Endodermal cell (in vitro differentiated cells): Measurements from ENCODE around the gene IFIH1. TPM values are rescaled to one million over a fixed set of nuclear protein-coding genes. Genes with fewer than 3 reads are reported as not detected.

Source experiments
- DNase-seq: peaks from one replicate; pipeline ENCODE4 v3.0.0-alpha.2; 2017
- H3K27ac ChIP-seq: 2 replicates; pipeline ENCODE4 v1.5.1; 2013; ENCODE audit warnings: mild to moderate bottlenecking, low read depth, low read length, moderate library complexity
- H3K27me3 ChIP-seq: 2 replicates; pipeline ENCODE4 v1.6.1; 2013; ENCODE audit warnings: mild to moderate bottlenecking, low read length, moderate library complexity; ENCODE audit not compliant: insufficient read depth, control insufficient read depth, poor library complexity, severe bottlenecking
- H3K36me3 ChIP-seq: 2 replicates; pipeline ENCODE4 v1.7.0; 2013; ENCODE audit warnings: mild to moderate bottlenecking, low read length, moderate library complexity; ENCODE audit not compliant: control insufficient read depth, insufficient read depth
- H3K4me1 ChIP-seq: one replicate; pipeline ENCODE4 v1.7.0; 2013; ENCODE audit warnings: low read length; ENCODE audit not compliant: control insufficient read depth, insufficient read depth
- H3K4me3 ChIP-seq: 2 replicates; pipeline ENCODE4 v1.5.1; 2013; ENCODE audit warnings: mild to moderate bottlenecking, low read length, moderate library complexity
- H3K9ac ChIP-seq: 2 replicates; pipeline ENCODE4 v1.6.1; 2013; ENCODE audit warnings: mild to moderate bottlenecking, low read length, moderate library complexity; ENCODE audit not compliant: poor library complexity, severe bottlenecking; ENCODE audit errors: extremely low read depth
- H3K9me3 ChIP-seq: 2 replicates; pipeline ENCODE4 v1.6.1; 2013; ENCODE audit warnings: mild to moderate bottlenecking, low read length, moderate library complexity; ENCODE audit not compliant: control insufficient read depth
- H3K27ac Mint-ChIP-seq: 2 replicates; pipeline ENCODE4 v1.8.0; 2020; ENCODE audit warnings: mixed read lengths
- H3K27me3 Mint-ChIP-seq: 2 replicates; pipeline ENCODE4 v1.8.0; 2021; ENCODE audit warnings: mild to moderate bottlenecking, mixed read lengths; ENCODE audit not compliant: insufficient read depth
- H3K36me3 Mint-ChIP-seq: 2 replicates; pipeline ENCODE4 v1.8.0; 2020; ENCODE audit warnings: low read depth, mixed read lengths
- H3K4me1 Mint-ChIP-seq: 2 replicates; pipeline ENCODE4 v1.8.0; 2020; ENCODE audit warnings: mixed read lengths
- H3K4me3 Mint-ChIP-seq: 2 replicates; pipeline ENCODE4 v1.8.0; 2020; ENCODE audit warnings: mild to moderate bottlenecking, moderate library complexity, mixed read lengths
- H3K9me3 Mint-ChIP-seq: 2 replicates; pipeline ENCODE4 v1.8.0; 2020; ENCODE audit warnings: mild to moderate bottlenecking, mixed read lengths
- CTCF ChIP-seq: fragments of 200-600 bp; sonication (generic); conservative IDR thresholded peaks from 2 replicates; pipeline ENCODE4 v1.5.0; 2021; ENCODE audit warnings: antibody characterized with exemption, mild to moderate bottlenecking
- WGBS, 2 experiments: methylation state at CpG; one replicate each; pipeline versions ENCODE4 v1.1.5 to v1.1.7; 2013; ENCODE audit warnings: missing lambda C conversion rate in 2 of 2, mixed read lengths in 1 of 2; ENCODE audit not compliant: insufficient coverage in 1 of 2, insufficient read length in 1 of 2; 5-methylcytosine and 5-hydroxymethylcytosine counted together
- long read RNA-seq, 4 experiments: library from polyadenylated mRNA in 2 of 4; library from RNA in 1 of 4; library from capped mRNA in 1 of 4; stranded (forward) in 3 of 4; unstranded in 1 of 4; transcript quantifications; one replicate each; pipeline ENCODE4 v2.0.0, GENCODE V29; 2020 to 2021; ENCODE audit warnings: inconsistent platforms in 1 of 4
- polyA plus RNA-seq, 2 experiments: library from polyadenylated mRNA; stranded (reverse); fragments of 50-300 nt; gene quantifications; one replicate each; pipeline ENCODE4 v1.2.3, GENCODE V29; 2013
- total RNA-seq, 2 donors: library from RNA; stranded (reverse); fragmentation: NEBNext Ultra II Directional in 1 of 2; extraction: Animal tissue kit (Norgen Biotek cat#: 25700) in 1 of 2; gene quantifications; 2 replicates in 1 of 2; 3 replicates in 1 of 2; pipeline ENCODE4 v1.2.1, GENCODE V29; 2021

Gene IFIH1
- under 1 TPM; 0.13 to 0.15 TPM for total RNA-seq
- polyA plus RNA-seq (2013, experiment 1 of 2) = 0.21 TPM
- 0.08 TPM for polyA plus RNA-seq (2013, experiment 2 of 2)
- long read RNA-seq, experiment 1 = 0 reads
- long read RNA-seq, experiment 2 = 0 reads
- long read RNA-seq, experiment 3 = 0 reads
- long read RNA-seq, experiment 4 = 0 reads

GRCh38 chr2:162318328-162319180 lies at the start of gene IFIH1:
Gene IFIH1 (minus strand): TSS chr2:162318684. CDS start chr2:162318307, 377 bp downstream.
- peak; percentile 89 for DNase-seq
- H3K36me3 ChIP-seq = no peaks in the 10 kb centered on the region
- no peak within 1 kb of the TSS for H3K27ac ChIP-seq
- Mint-ChIP-seq H3K4me1 (peaks cover 4% of the 10 kb centered on the region), H3K27ac (no peak within 1 kb of the TSS), H3K9me3 (no peaks in the 10 kb centered on the region), H3K27me3 (peaks cover 19% of the 10 kb centered on the region), H3K36me3 (no peaks in the 10 kb centered on the region), H3K4me3 (peak within 1 kb of the TSS; percentile 71)
- H3K9me3 ChIP-seq = no peaks in the 10 kb centered on the region
- WGBS, 2 experiments = 9 to 17% methylated on average over 19 to 45 of the region's 45 CpGs
- no peak within 1 kb of the TSS for H3K9ac ChIP-seq
- peak; percentile 60 for TF ChIP-seq CTCF
- H3K4me3 ChIP-seq = peak within 1 kb of the TSS; percentile 81
- H3K4me1 ChIP-seq = no peaks in the 10 kb centered on the region
- H3K27me3 ChIP-seq = peaks cover 29% of the 10 kb centered on the region

GRCh38 chr2:162365392-162365791 lies 46.9 kb upstream of the IFIH1 start:
- no peak overlapping the region for H3K4me3 ChIP-seq
- no peak overlapping the region for H3K27ac ChIP-seq
- no peak overlapping the region for H3K27ac Mint-ChIP-seq
- H3K4me1 ChIP-seq = no peaks in the 10 kb centered on the region
- no peaks in the 10 kb centered on the region for H3K4me1 Mint-ChIP-seq
- H3K4me3 Mint-ChIP-seq = no peak overlapping the region
- no peak overlapping the region for H3K9ac ChIP-seq
- no peak for DNase-seq
- H3K36me3 Mint-ChIP-seq = no peaks in the 10 kb centered on the region
- no peaks in the 10 kb centered on the region for H3K9me3 Mint-ChIP-seq
- H3K36me3 ChIP-seq = no peaks in the 10 kb centered on the region
- no peak for TF ChIP-seq CTCF
- WGBS, 2 experiments = 95% methylated on average over 2 of the region's 2 CpGs; no CpG with 5 or more reads in 1 of the 2 experiments
- no peaks in the 10 kb centered on the region for H3K27me3 ChIP-seq
- no peaks in the 10 kb centered on the region for H3K27me3 Mint-ChIP-seq
- no peaks in the 10 kb centered on the region for H3K9me3 ChIP-seq

GRCh38 chr2:162344617-162344950 lies 26.1 kb upstream of the IFIH1 start:
- no peak for DNase-seq
- Histone ChIP-seq H3K4me1 (no peaks in the 10 kb centered on the region), H3K27me3 (peaks cover 32% of the 10 kb centered on the region), H3K9me3 (no peaks in the 10 kb centered on the region), H3K9ac (peak overlapping the region; percentile 80), H3K4me3 (peak overlapping the region; percentile 98), H3K27ac (no peak overlapping the region), H3K36me3 (no peaks in the 10 kb centered on the region)
- Mint-ChIP-seq H3K27ac (peak overlapping the region; percentile 92), H3K4me3 (peak overlapping the region; percentile 87), H3K4me1 (peaks cover 9% of the 10 kb centered on the region), H3K36me3 (no peaks in the 10 kb centered on the region), H3K27me3 (peaks cover 23% of the 10 kb centered on the region), H3K9me3 (no peaks in the 10 kb centered on the region)
- WGBS, 2 experiments = 12 to 67% methylated on average over 1 to 8 of the region's 8 CpGs
- no peak for TF ChIP-seq CTCF
